ENCODE results near the gene SRD5A2. TPM values are rescaled to one million over a fixed set of nuclear protein-coding genes. Genes with fewer than 3 reads are reported as not detected.

SRD5A2 gene
- total RNA-seq, 1 donor from 2014 or later, result not detected

- Mint-ChIP-seq H3K4me3 (no peak overlapping the region), H3K27me3 (ENCODE audit: low read depth) (peaks cover 80% of the 10 kb centered on the region), H3K9me3 (peaks cover 3% of the 10 kb centered on the region), H3K4me1 (peaks cover 2% of the 10 kb centered on the region), H3K27ac (no peak overlapping the region), H3K36me3 (no peaks in the 10 kb centered on the region)
- DNase-seq (ENCODE audit: low spot score in 2 of 2, unreplicated experiment in 2 of 2), result no peak
- TF ChIP-seq, protein P1, sequence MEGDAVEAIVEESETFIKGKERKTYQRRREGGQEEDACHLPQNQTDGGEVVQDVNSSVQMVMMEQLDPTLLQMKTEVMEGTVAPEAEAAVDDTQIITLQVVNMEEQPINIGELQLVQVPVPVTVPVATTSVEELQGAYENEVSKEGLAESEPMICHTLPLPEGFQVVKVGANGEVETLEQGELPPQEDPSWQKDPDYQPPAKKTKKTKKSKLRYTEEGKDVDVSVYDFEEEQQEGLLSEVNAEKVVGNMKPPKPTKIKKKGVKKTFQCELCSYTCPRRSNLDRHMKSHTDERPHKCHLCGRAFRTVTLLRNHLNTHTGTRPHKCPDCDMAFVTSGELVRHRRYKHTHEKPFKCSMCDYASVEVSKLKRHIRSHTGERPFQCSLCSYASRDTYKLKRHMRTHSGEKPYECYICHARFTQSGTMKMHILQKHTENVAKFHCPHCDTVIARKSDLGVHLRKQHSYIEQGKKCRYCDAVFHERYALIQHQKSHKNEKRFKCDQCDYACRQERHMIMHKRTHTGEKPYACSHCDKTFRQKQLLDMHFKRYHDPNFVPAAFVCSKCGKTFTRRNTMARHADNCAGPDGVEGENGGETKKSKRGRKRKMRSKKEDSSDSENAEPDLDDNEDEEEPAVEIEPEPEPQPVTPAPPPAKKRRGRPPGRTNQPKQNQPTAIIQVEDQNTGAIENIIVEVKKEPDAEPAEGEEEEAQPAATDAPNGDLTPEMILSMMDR (IDR thresholded peaks at IDR 0.05; ENCODE audit: unreplicated experiment), result no peak
These were observed 780 bp downstream of the SRD5A2 start for GRCh38 chr2:31579996-31580320.

- peaks cover 2% of the 10 kb centered on the region for H3K4me1 Mint-ChIP-seq
- DNase-seq (ENCODE audit: low spot score in 2 of 2, unreplicated experiment in 2 of 2), result no peak
- TF ChIP-seq, protein P1 (IDR thresholded peaks at IDR 0.05; ENCODE audit: unreplicated experiment), result no peak
- H3K9me3 Mint-ChIP-seq, result peaks cover 3% of the 10 kb centered on the region
- H3K36me3 Mint-ChIP-seq, result no peaks in the 10 kb centered on the region
- H3K27me3 Mint-ChIP-seq (ENCODE audit: low read depth), result peaks cover 71% of the 10 kb centered on the region
- no peak overlapping the region for H3K4me3 Mint-ChIP-seq
- no peak overlapping the region for H3K27ac Mint-ChIP-seq
These were observed 2.4 kb downstream of the SRD5A2 start for GRCh38 chr2:31578316-31578715.

- TF ChIP-seq, protein P1 (IDR thresholded peaks at IDR 0.05; ENCODE audit: unreplicated experiment), result no peak
- no peaks in the 10 kb centered on the region for H3K36me3 Mint-ChIP-seq
- no peak overlapping the region for H3K27ac Mint-ChIP-seq
- peaks cover 61% of the 10 kb centered on the region for H3K27me3 Mint-ChIP-seq (ENCODE audit: low read depth)
- no peak overlapping the region for H3K4me3 Mint-ChIP-seq
- H3K4me1 Mint-ChIP-seq, result peaks cover 2% of the 10 kb centered on the region
- peaks cover 4% of the 10 kb centered on the region for H3K9me3 Mint-ChIP-seq
- no peak for DNase-seq (ENCODE audit: low spot score in 2 of 2, unreplicated experiment in 2 of 2)
These were observed 3.6 kb downstream of the SRD5A2 start for GRCh38 chr2:31577143-31577542.

DNA sequence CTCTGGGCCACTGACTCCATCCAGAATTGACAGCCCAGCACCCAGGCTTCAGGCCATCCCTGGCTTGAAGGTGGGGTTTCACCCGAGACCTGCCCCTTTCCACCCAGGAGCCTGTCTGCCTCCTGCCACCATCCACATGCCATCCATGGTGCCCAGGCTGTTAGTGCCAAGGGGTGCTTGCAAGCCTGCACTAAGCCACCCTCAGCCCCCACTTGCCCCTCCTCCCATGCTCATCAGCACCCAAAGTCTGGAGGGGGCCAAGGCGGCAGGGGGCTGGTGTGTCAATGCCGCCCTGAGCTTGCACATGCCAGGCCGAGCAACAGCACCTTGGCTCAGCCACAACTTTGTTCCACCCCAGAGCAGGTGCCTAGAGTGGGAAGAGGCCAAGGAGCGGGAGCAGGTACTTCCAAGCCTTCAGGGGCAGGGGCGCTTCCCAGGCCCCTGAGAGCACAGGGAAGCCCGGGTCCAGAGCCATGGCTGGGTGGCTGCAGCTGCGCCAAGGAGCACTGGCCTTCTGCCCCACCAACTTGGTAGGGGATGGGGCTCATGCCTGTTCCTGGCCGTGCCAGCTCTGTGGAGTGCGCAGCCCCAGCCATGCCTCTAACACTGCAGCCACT, 12.0 kb downstream of the SRD5A2 start:
- DNase-seq (ENCODE audit: low spot score in 2 of 2, unreplicated experiment in 2 of 2), result no peak
- Mint-ChIP-seq H3K36me3 (no peaks in the 10 kb centered on the region), H3K27me3 (ENCODE audit: low read depth) (peaks cover 35% of the 10 kb centered on the region), H3K4me3 (no peak overlapping the region), H3K27ac (no peak overlapping the region), H3K9me3 (peaks cover 21% of the 10 kb centered on the region), H3K4me1 (no peaks in the 10 kb centered on the region)
- TF ChIP-seq, protein P1 (IDR thresholded peaks at IDR 0.05; ENCODE audit: unreplicated experiment), result no peak

DNA sequence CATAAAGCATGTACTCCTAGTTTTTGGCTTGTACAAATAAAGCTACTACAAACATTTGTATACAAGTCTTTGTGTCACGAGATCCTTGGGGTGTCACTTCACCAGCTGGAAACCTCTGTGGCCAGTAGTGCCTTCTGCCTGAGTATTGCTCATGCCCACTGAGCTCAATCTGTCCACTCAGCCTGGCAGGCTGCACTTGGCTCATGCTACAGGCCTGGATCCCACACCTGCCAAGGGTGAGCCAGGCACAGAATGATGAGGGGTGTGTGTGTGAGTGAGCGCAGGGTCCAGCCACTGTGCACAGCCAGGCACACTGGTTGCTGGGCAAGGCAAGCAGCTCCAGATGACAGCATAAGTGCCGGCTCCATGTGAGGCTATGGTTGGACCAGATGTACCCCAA, 13.1 kb downstream of the SRD5A2 start:
- no peak for DNase-seq (ENCODE audit: low spot score in 2 of 2, unreplicated experiment in 2 of 2)
- no peak overlapping the region for H3K4me3 Mint-ChIP-seq
- no peak overlapping the region for H3K27ac Mint-ChIP-seq
- peaks cover 42% of the 10 kb centered on the region for H3K27me3 Mint-ChIP-seq (ENCODE audit: low read depth)
- H3K9me3 Mint-ChIP-seq, result peaks cover 21% of the 10 kb centered on the region
- H3K36me3 Mint-ChIP-seq, result no peaks in the 10 kb centered on the region
- H3K4me1 Mint-ChIP-seq, result no peaks in the 10 kb centered on the region
- TF ChIP-seq, protein P1 (IDR thresholded peaks at IDR 0.05; ENCODE audit: unreplicated experiment), result no peak

Measured in mesothelial cell of epicardium (in vitro differentiated cells).